Measurements from ENCODE around the gene NTRK1. TPM values are rescaled to one million over a fixed set of nuclear protein-coding genes. Genes with fewer than 3 reads are reported as not detected.

Gene NTRK1
- total and polyA plus RNA-seq, 3 donors from 2014 or later: 4.7 to 38.8 (median 14.6) TPM

DNA sequence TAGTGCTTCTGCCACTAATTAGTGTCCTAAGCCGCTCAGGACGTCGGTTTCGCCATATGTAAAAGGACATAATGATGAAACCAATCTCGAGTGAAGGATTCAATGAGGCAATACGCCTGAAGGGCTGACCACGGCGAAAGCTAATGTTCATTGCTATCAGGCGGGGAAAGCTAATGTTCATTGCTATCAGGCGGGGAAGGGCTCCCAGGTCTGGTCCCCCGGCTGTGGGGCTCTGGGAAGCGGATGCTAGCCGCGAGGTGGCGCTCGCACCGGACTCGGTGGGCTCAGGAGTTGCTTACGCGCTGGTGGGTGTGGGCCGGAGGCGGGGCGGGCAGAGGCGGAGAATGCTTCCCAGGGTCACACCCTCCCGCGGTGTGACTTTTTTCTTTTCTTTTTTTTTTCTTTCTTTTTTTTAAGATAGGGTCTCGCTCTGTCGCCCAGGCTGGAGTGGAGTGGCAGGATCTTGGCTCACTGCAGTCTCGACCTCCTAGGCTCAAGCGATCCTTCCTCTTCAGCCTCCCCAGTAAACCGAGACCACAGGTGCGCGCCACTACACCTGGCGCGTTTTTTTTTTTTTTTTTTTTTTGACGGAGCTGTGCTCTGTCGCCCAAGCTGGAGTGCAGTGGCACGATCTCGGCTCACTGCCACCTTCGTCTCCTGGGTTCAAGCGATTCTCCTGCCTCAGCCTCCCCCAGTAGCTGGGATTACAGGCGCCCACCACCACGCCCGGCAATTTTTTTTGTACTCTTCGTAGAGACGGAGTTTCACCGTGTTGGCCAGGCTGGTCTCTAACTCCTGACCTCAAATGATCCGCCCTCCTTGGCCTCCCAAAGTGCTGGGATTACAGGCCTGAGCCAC is 31.8 kb downstream of the NTRK1 start:
- Histone ChIP-seq H3K27me3 (no peaks in the 10 kb centered on the region), H3K4me3 (peak overlapping the region in 1 of 2 donors; percentile 58), H3K9me3 (no peaks in the 10 kb centered on the region), H3K27ac (peak overlapping the region; percentile 73 to 90), H3K4me1 (peaks cover 15% of the 10 kb centered on the region), H3K36me3 (ENCODE audit: low read depth, missing control alignments) (no peaks in the 10 kb centered on the region)
- intact Hi-C loops (cut with DNase I; ENCODE audit: low total_unique reads): no loop called here
- peak; percentile 94 for DNase-seq
- WGBS, 2 donors: 6 to 11% methylated on average over 30 to 48 of the region's 48 CpGs
- TF ChIP-seq POLR2A (IDR thresholded peaks at IDR 0.05): no peak
- TF ChIP-seq, protein P1, sequence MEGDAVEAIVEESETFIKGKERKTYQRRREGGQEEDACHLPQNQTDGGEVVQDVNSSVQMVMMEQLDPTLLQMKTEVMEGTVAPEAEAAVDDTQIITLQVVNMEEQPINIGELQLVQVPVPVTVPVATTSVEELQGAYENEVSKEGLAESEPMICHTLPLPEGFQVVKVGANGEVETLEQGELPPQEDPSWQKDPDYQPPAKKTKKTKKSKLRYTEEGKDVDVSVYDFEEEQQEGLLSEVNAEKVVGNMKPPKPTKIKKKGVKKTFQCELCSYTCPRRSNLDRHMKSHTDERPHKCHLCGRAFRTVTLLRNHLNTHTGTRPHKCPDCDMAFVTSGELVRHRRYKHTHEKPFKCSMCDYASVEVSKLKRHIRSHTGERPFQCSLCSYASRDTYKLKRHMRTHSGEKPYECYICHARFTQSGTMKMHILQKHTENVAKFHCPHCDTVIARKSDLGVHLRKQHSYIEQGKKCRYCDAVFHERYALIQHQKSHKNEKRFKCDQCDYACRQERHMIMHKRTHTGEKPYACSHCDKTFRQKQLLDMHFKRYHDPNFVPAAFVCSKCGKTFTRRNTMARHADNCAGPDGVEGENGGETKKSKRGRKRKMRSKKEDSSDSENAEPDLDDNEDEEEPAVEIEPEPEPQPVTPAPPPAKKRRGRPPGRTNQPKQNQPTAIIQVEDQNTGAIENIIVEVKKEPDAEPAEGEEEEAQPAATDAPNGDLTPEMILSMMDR (IDR thresholded peaks at IDR 0.05): peak; percentile 67 to 83 (median 71)

DNA sequence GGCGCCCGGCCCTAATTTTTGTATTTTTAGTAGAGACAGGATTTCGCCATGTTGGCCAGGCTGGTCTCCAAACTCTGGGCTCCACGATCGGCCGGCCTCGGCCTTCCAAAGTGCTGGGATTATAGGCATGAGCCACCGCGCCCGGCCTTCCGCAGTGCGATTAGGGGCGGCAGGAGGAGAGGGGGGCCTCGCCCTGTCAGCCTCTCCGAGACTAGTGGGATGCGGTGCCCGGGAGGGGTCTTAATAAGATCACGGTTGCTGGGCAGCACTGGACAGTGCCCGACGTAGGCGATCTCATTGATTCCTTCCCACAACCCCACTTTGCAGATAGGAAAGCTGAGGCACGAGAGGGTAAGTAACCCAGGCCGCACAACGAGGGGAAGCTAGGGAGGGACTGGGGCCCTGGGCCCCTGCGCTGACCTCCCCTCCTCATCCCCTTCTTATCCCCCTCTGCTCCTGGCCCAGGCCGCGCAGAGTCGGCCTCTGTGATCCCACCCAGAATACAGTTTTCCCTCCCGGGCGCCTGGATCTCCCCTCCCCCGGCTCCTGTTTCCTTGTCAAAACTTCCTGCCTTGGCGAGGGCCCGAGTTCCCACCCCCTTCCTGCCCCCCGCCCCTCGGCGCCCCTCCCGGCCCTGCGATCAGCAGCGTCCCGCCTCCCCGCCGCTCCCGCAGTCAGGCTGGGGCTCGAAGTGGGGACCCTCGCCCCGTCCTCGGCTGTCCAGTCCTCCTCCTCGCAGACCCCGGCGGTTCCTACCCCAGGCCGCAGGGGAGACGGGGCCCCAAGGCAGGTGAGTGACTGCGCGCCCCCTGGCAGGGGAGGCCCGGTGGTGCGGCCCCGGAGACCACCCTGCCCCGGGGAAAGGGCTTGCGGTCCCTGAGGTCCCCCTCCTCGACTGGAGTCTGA is 32.6 kb downstream of the NTRK1 start, which contains the start of gene PEAR1:
PEAR1 (plus strand) TSS at position 671 of the 906 bp plus-strand sequence. CDS start 10,209 bp downstream, outside the sequence.
- no peaks in the 10 kb centered on the region for H3K27me3 ChIP-seq
- no peak for TF ChIP-seq POLR2A (IDR thresholded peaks at IDR 0.05)
- TF ChIP-seq, protein P1 (IDR thresholded peaks at IDR 0.05): no peak
- H3K4me1 ChIP-seq: peaks cover 20% of the 10 kb centered on the region
- DNase-seq: peak; percentile 48
- no peaks in the 10 kb centered on the region for H3K9me3 ChIP-seq
- peak within 1 kb of the TSS; percentile 73 to 90 for H3K27ac ChIP-seq
- no peaks in the 10 kb centered on the region for H3K36me3 ChIP-seq (ENCODE audit: low read depth, missing control alignments)
- peak within 1 kb of the TSS; percentile 45 to 58 for H3K4me3 ChIP-seq
- WGBS, 2 donors: 6 to 7% methylated on average over 30 to 59 of the region's 60 CpGs
- intact Hi-C loops (cut with DNase I; ENCODE audit: low total_unique reads): no loop called here

DNA sequence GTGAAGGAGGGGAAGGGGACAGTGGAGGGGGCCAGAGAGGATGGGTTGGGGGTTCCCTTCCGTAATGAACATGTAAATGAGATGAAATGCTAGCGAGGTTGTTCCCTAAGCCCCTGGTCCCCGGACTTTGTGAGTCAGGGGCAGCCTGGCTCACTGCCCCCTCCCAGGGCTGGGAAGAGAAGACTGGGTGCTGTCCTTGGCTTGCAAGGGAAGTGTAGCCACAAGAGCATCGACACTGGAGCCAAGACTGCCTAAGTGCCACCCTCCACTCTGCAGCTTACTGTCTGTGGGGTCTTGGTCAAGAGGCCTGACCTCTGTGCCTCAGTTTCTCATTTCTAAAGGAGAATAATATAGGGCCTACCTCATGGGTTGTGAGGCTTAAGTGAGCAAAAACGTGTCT is 33.3 kb downstream of the NTRK1 start:
- Histone ChIP-seq H3K36me3 (ENCODE audit: low read depth, missing control alignments) (no peaks in the 10 kb centered on the region), H3K9me3 (no peaks in the 10 kb centered on the region), H3K4me1 (peaks cover 20% of the 10 kb centered on the region), H3K27ac (peak overlapping the region; percentile 73 to 90), H3K4me3 (peak overlapping the region; percentile 45 to 58), H3K27me3 (no peaks in the 10 kb centered on the region)
- intact Hi-C loops (cut with DNase I; ENCODE audit: low total_unique reads): no loop called here
- DNase-seq: no peak
- WGBS, 2 donors: 14 to 25% methylated on average over 5 of the region's 5 CpGs
- TF ChIP-seq POLR2A (IDR thresholded peaks at IDR 0.05): no peak
- TF ChIP-seq, protein P1 (IDR thresholded peaks at IDR 0.05): no peak

DNA sequence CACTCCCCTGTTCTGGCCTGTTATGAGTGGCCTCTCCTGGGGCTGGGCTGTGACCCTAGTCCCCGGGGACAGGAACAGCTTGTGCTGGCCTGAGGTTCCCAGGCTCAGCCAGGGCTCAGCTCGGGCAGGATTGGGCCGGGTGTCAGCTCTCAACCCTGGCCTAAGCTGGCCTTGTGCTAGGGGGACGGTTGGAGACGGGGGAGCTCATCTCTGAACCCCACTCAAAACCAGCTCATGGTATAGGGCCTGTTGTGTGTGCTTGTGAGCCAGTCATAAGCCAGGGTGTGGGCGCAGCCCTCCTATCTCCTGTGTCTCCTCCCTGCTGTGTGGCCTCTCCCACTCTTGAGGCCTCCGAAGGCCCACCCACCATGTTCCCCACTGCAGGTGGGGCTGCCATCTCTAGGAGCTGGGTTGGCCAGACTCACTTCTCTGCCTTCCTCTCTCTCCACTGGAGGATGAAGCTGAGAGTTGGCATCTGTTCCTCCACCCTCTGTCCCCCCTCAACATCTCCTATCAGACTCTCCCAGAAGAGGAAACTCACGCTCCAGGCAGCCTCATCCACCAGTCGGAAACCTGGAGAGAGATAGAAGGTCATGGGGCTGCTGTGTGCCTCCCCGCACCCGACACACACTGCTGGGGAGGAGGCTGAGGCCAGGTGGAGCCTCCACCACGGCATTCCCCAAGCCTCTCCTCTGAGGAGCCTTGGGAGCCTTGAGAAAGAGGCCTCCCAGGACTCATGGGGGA is 34.2 kb downstream of the NTRK1 start:
- H3K27me3 ChIP-seq: no peaks in the 10 kb centered on the region
- H3K4me3 ChIP-seq: peak overlapping the region in 1 of 2 donors; percentile 58
- TF ChIP-seq, protein P1 (IDR thresholded peaks at IDR 0.05): no peak
- peak overlapping the region; percentile 73 to 90 for H3K27ac ChIP-seq
- WGBS, 2 donors: 50 to 62% methylated on average over 5 to 12 of the region's 12 CpGs
- peaks cover 21% of the 10 kb centered on the region for H3K4me1 ChIP-seq
- intact Hi-C loops (cut with DNase I; ENCODE audit: low total_unique reads): no loop called here
- peak; percentile 65 for DNase-seq
- H3K36me3 ChIP-seq (ENCODE audit: low read depth, missing control alignments): no peaks in the 10 kb centered on the region
- no peaks in the 10 kb centered on the region for H3K9me3 ChIP-seq

Measured in testis (tissue), 3 donors.